Endothelial cell of umbilical vein (primary cell): ENCODE measurements around the gene MSL2.

ENCODE experiments used
- EZH2 ChIP-seq: IDR thresholded peaks from 2 replicates; pipeline ENCODE4 v1.6.1; 2012; ENCODE audit warnings: borderline replicate concordance, low read depth, mild to moderate bottlenecking, moderate library complexity, low read length, inconsistent platforms; ENCODE audit not compliant: severe bottlenecking
- POLR2AphosphoS5 ChIP-seq: IDR thresholded peaks from 2 replicates; pipeline ENCODE4 v1.6.1; 2012; ENCODE audit warnings: low read depth, mild to moderate bottlenecking, control low read depth, low read length, moderate library complexity; ENCODE audit not compliant: insufficient read depth
- TF ChIP-seq, protein P1 (sequence below), 2 donors: IDR thresholded peaks; 1 replicate in 1 of 2; 2 replicates in 1 of 2; pipeline ENCODE4 v1.5.1; 2011; ENCODE audit warnings: low read length in 2 of 2, mild to moderate bottlenecking in 2 of 2, moderate library complexity in 2 of 2, control low read depth in 1 of 2, inconsistent platforms in 1 of 2, low read depth in 1 of 2; ENCODE audit not compliant: insufficient read depth in 1 of 2; ENCODE audit errors: extremely low read depth in 1 of 2
- TF ChIP-seq, protein P2 (sequence below): IDR thresholded peaks from 2 replicates; pipeline ENCODE4 v1.6.1; 2011; ENCODE audit not compliant: insufficient read depth, insufficient read length

DNA sequence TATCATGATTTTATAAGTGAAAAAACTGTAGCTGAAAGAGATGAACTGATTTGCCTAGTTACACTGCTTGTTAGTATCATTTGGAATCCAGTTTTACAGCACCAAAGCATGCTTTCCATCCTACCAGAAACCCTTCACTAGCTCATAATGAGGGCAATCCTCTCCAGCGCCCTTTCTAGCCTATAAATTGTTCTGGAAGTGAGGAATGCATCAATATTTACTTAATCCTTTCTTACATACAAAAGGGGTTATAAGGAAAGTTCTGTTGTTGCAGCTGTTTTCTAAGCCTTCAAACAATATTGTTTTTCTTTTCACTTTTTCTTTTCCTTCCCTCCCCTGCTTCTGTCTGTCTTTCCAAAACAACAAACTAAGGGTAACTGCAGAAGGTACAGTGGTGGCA is 43.0 kb upstream of the MSL2 start:
- TF ChIP-seq, protein P1, sequence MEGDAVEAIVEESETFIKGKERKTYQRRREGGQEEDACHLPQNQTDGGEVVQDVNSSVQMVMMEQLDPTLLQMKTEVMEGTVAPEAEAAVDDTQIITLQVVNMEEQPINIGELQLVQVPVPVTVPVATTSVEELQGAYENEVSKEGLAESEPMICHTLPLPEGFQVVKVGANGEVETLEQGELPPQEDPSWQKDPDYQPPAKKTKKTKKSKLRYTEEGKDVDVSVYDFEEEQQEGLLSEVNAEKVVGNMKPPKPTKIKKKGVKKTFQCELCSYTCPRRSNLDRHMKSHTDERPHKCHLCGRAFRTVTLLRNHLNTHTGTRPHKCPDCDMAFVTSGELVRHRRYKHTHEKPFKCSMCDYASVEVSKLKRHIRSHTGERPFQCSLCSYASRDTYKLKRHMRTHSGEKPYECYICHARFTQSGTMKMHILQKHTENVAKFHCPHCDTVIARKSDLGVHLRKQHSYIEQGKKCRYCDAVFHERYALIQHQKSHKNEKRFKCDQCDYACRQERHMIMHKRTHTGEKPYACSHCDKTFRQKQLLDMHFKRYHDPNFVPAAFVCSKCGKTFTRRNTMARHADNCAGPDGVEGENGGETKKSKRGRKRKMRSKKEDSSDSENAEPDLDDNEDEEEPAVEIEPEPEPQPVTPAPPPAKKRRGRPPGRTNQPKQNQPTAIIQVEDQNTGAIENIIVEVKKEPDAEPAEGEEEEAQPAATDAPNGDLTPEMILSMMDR (IDR thresholded peaks at IDR 0.05; ENCODE audit: extremely low read depth in 1 of 2, insufficient read depth in 1 of 2, low read depth in 1 of 2, low read length in 2 of 2) = no peak
- TF ChIP-seq EZH2 (no peak), POLR2AphosphoS5 (no peak)
- TF ChIP-seq, protein P2, sequence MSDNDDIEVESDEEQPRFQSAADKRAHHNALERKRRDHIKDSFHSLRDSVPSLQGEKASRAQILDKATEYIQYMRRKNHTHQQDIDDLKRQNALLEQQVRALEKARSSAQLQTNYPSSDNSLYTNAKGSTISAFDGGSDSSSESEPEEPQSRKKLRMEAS = no peak
